ENCODE results near the gene NR2C2.

NR2C2 gene

DNA sequence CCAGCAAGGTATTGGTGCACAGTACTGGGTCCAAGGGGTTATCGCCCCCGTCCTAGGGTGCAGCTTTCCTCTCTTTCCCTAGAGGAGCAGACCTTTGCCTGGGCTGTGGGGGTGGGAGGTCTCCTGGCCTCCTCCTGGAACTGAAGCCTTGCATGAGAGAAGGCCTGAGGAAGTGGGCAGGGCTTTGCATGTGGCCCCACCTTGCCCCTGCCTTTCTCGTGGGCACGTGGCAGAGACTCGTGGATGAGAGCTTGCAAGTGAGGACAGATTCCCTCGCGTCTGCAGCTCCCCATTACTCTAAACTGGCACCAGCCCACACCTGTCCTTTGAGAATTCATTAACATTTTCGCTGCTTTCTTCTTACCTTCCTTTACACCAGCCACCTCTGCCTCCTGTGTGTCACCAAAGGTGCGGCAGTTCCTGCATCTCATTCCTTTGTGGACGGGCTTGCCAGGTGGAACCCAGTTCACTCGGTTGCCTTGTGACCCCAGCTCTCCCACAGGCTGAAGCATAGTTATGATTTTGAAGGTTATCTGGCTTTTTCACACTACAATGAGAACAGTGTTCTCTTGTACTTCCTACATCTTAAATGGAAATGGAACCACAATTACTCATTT lies 40.9 kb upstream of the NR2C2 start:
- TF ChIP-seq, protein P1, sequence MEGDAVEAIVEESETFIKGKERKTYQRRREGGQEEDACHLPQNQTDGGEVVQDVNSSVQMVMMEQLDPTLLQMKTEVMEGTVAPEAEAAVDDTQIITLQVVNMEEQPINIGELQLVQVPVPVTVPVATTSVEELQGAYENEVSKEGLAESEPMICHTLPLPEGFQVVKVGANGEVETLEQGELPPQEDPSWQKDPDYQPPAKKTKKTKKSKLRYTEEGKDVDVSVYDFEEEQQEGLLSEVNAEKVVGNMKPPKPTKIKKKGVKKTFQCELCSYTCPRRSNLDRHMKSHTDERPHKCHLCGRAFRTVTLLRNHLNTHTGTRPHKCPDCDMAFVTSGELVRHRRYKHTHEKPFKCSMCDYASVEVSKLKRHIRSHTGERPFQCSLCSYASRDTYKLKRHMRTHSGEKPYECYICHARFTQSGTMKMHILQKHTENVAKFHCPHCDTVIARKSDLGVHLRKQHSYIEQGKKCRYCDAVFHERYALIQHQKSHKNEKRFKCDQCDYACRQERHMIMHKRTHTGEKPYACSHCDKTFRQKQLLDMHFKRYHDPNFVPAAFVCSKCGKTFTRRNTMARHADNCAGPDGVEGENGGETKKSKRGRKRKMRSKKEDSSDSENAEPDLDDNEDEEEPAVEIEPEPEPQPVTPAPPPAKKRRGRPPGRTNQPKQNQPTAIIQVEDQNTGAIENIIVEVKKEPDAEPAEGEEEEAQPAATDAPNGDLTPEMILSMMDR (IDR thresholded peaks at IDR 0.05; ENCODE audit: insufficient read depth, missing control alignments), result no peak
- FAIRE-seq (no peak), DNase-seq (ENCODE audit: insufficient read length, low spot score) (no peak)

DNA sequence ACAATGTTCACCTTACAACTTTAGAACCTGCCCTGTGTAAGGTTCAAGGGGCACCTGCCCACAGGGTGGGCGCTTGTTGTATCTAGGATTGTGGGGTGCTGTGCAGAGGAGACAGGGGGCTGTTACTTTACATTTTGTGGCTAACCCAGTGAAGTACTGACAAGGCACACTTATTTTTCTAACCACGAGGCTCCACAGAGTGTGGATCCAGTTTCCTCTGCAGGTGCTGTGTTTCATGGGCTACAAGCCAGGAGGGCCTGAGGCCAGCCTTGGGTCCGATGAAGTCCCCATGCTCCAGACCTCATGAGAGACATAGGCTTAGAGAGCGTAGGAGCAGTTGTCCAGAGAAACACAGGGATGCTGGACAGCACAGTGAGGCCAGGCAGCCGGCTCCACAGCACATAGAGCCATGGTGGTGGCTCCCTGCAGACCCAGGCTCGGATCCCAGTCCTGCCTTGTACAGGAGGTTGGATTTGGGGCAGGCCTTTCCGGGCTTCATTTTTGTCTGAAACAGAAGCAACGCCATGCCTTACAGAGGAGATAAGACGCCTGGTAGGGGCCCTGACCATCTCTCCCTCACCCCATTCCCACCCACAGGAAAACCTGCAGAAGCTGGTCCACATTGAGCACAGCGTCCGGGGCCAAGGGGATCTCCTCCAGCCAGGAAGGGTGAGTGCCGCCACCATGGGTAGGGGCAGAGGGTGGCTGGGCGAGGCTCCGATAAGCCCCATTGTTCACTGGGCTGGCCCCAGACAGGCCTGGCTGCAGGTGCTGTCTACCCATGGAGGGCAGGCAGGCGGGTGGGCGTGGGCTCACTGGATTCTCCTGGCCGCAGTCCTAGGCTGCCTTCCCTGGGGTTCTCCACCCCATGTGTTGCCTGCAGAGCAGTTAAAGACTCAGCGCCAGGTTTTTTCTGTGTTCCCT lies 40.1 kb upstream of the NR2C2 start:
- TF ChIP-seq, protein P1 (IDR thresholded peaks at IDR 0.05; ENCODE audit: insufficient read depth, missing control alignments), result no peak
- no peak for DNase-seq (ENCODE audit: insufficient read length, low spot score)
- FAIRE-seq, result no peak

DNA sequence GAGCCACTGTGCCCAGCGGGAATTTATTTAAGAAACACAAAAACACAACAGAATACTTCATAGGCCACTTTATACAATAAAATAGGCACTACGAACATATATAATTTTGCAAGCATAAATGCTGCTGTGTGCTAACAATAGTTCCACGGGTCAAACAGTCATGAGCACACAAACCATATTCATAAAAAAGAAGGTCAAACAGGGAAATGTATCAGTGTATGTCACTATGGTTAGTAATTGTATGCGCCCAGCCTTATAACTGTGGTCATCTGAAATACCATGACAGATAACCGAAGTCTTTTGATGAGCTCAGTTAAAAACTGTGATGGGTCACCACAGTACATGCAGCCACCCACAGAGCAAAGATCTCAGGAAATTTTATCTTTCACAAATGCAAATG lies 38.1 kb upstream of the NR2C2 start:
- TF ChIP-seq, protein P1 (IDR thresholded peaks at IDR 0.05; ENCODE audit: insufficient read depth, missing control alignments), result no peak
- FAIRE-seq (no peak), DNase-seq (ENCODE audit: insufficient read length, low spot score) (no peak)

DNA sequence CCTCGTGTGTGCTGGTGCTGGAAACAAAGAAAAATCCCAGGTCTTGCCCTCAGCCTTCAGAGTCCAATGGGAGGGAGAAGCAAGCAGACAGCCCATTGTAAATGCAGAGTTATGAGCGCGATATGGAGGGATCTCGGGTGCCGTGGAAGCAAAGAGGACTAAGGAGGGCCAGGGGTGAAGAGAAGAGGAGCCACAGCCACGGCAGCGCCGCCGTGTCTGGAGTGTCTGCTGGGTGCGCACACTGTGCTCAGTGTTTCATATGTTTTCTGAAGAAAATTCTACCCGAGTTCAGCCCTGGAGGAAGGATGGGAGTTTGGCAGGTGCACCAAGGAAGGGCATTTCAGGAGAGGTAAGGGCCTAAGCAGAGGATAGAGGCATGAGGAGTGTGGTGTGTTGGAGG lies 35.7 kb upstream of the NR2C2 start:
- no peak for DNase-seq (ENCODE audit: insufficient read length, low spot score)
- no peak for FAIRE-seq
- TF ChIP-seq, protein P1 (IDR thresholded peaks at IDR 0.05; ENCODE audit: insufficient read depth, missing control alignments), result no peak

DNA sequence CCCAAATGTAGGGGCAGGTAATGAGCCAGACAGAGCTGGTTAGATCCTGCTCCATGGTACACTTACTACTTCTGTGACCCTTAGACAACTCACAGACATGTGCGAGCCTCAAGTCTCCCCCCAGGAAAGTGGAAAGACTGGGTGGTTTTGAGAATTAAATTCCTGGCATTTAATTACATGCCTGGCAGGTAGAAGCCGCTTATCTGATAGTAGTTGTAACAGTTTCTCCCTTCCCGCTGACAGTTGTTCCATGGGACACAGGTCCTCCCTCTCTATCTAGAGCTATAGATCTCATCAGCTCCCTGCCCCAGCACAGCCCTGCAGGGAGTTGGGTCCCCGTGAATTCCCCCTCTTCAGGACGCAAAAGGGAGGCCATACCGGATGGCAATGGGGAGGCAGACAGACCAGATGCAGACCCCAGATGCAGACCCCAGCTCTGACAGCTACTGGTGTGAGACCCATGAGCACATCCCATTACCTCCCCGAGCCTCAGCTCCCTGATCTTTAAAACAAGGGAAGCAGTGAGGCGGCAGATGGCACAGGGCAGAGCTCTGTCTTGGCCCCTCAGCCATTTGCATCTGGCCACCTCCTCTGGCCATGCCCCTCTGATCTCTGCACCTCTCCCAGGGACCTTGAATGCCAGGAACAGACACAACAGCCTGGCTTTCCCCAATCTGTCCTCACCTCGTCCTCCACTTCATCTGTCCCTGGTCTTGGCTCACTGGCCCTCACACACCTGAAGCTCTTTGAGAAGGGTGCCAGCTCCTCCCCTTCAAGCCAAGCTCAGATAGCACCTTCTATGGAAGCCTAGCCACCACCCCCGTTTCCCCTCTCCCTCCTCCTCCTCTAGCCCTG lies 34.1 kb upstream of the NR2C2 start:
- TF ChIP-seq, protein P1 (IDR thresholded peaks at IDR 0.05; ENCODE audit: insufficient read depth, missing control alignments), result no peak
- FAIRE-seq (no peak), DNase-seq (ENCODE audit: insufficient read length, low spot score) (no peak)

DNA sequence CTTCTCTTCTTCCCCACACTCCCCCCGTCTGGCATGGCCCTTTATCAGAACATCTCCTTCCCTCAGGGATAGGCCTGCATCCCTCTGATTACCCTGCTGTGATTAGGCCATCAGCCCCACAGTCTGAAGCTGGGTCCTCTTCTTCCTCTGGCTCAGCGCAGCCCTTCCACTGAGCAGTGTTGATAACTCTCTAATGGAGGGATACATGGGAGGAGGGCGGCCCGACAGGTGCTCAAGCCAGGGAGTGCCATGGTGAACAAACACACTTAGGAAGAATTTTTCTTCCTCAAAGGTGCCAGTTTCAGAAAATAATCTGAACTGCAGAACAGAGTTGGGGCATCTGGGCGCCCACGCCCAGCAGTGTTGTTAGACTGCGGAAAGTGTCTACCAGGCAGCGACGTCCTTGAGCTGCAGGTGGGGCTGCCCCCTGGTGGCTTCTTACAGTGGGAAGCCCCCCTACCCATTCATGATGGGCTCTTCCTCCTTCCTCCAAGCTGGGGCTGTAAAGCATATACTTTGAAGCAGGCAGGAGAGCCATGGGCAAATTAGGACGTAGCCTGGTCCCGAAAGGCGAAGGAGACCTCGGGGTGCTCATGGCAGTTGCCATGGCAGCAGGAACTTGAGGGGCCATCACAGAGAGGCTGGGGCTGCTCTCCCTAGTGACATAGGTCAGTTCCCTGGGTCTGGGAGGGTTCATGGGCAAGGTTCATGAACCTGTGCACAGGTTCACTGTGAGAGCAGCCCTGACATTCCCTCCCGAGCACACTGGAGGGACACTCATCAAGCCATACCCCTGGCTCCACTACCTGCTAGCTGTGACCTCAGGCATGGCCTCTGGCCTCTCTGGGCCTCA lies 33.2 kb upstream of the NR2C2 start:
- TF ChIP-seq, protein P1 (IDR thresholded peaks at IDR 0.05; ENCODE audit: insufficient read depth, missing control alignments), result no peak
- FAIRE-seq, result no peak
- no peak for DNase-seq (ENCODE audit: insufficient read length, low spot score)

Measured in D721Med (cell line).